Naive thymus-derived CD4-positive, alpha-beta T cell (primary cell): ENCODE results near the gene SFXN1. TPM values are rescaled to one million over a fixed set of nuclear protein-coding genes. Genes with fewer than 3 reads are reported as not detected.
"Not testable (repeated sequence)": the region's sequence is repeated elsewhere in the genome, so short reads cannot be mapped to it uniquely, and the experiment has no call there.

Source experiments
- ATAC-seq: fragments of 150-1000 bp; cut with Tn5 transposase; 2 replicates; pipeline ENCODE4 v1.10.0; 2021; ENCODE audit warnings: mild to moderate bottlenecking, moderate library complexity
- CTCF ChIA-PET: fragments of 350-600 bp; sonication (Branson Sonifier 250); formaldehyde crosslinking; loops from one replicate; lab custom pipeline; 2021; ENCODE audit warnings: antibody characterized with exemption; lab: Charles Lee
- POLR2A ChIA-PET: fragments of 350-600 bp; sonication (Branson Sonifier 250); formaldehyde crosslinking; loops from one replicate; lab custom pipeline; 2021; ENCODE audit warnings: antibody characterized with exemption, inconsistent platforms; lab: Charles Lee
- DNase-seq, 9 donors: peaks; one replicate each; pipeline versions ENCODE4 v3.0.0 to v3.0.0-alpha.2; 2020 to 2022; ENCODE audit warnings: mixed read lengths in 1 of 9
- H3K27ac ChIP-seq: one replicate; pipeline ENCODE4 v1.7.0; 2013; ENCODE audit warnings: mild to moderate bottlenecking, low read depth, low read length, moderate library complexity
- H3K27me3 ChIP-seq, 2 donors: one replicate each; pipeline ENCODE4 v1.7.0; 2013; ENCODE audit warnings: low read length in 2 of 2, mild to moderate bottlenecking in 2 of 2, moderate library complexity in 2 of 2; ENCODE audit not compliant: control insufficient read depth in 2 of 2, insufficient read depth in 2 of 2
- H3K36me3 ChIP-seq, 3 experiments: 1 replicate in 2 of 3; 2 replicates in 1 of 3; pipeline ENCODE4 v1.7.0; 2013; ENCODE audit warnings: low read length in 3 of 3, mild to moderate bottlenecking in 3 of 3, moderate library complexity in 1 of 3; ENCODE audit not compliant: insufficient read depth in 3 of 3, control insufficient read depth in 2 of 3
- H3K4me1 ChIP-seq, 2 donors: one replicate each; pipeline ENCODE4 v1.7.0; 2013; ENCODE audit warnings: low read length in 2 of 2, mild to moderate bottlenecking in 2 of 2, moderate library complexity in 1 of 2; ENCODE audit not compliant: control insufficient read depth in 2 of 2, insufficient read depth in 2 of 2
- H3K4me3 ChIP-seq: 2 replicates; pipeline ENCODE4 v1.7.0; 2013; ENCODE audit warnings: mild to moderate bottlenecking, low read length
- H3K9me3 ChIP-seq, 3 experiments: 1 replicate in 2 of 3; 2 replicates in 1 of 3; pipeline ENCODE4 v1.7.0; 2013; ENCODE audit warnings: low read length in 3 of 3; ENCODE audit not compliant: control insufficient read depth in 2 of 3
- H3K27ac Mint-ChIP-seq, 9 donors: one replicate each; pipeline ENCODE4 v1.8.0; 2020 to 2022; ENCODE audit warnings: mixed read lengths in 9 of 9, mild to moderate bottlenecking in 8 of 9, moderate library complexity in 5 of 9, inconsistent platforms in 2 of 9
- H3K27me3 Mint-ChIP-seq, 5 donors: one replicate each; pipeline ENCODE4 v1.8.0; 2021 to 2022; ENCODE audit warnings: mixed read lengths in 5 of 5, mild to moderate bottlenecking in 1 of 5
- H3K36me3 Mint-ChIP-seq, 5 donors: one replicate each; pipeline ENCODE4 v1.8.0; 2020 to 2022; ENCODE audit warnings: mixed read lengths in 5 of 5, mild to moderate bottlenecking in 3 of 5, inconsistent platforms in 1 of 5
- H3K4me1 Mint-ChIP-seq, 7 donors: one replicate each; pipeline ENCODE4 v1.8.0; 2020 to 2022; ENCODE audit warnings: mixed read lengths in 7 of 7, mild to moderate bottlenecking in 3 of 7, inconsistent platforms in 1 of 7
- H3K4me3 Mint-ChIP-seq, 10 donors: one replicate each; pipeline ENCODE4 v1.8.0; 2020 to 2022; ENCODE audit warnings: mild to moderate bottlenecking in 10 of 10, mixed read lengths in 10 of 10, moderate library complexity in 6 of 10, inconsistent platforms in 2 of 10
- H3K9me3 Mint-ChIP-seq, 11 donors: one replicate each; pipeline ENCODE4 v1.8.0; 2020 to 2022; ENCODE audit warnings: mixed read lengths in 11 of 11, mild to moderate bottlenecking in 4 of 11, inconsistent platforms in 1 of 11, moderate library complexity in 1 of 11
- intact Hi-C, 2 donors: fragments of 100-400 bp; cut with micrococcal nuclease; formaldehyde crosslinking; loops; one replicate each; pipeline ENCODE4 v1.15.1; 2023
- polyA plus RNA-seq, 2 donors: library from polyadenylated mRNA; unstranded; fragments of 300-500 nt; fragmentation: Illumina TruSeq; gene quantifications; one replicate each; pipeline ENCODE4 v1.2.3, GENCODE V29; 2021
- total RNA-seq, 6 experiments: library from RNA in 5 of 6; stranded (reverse) in 5 of 6; gene quantifications; 1 replicate in 5 of 6; 2 replicates in 1 of 6; pipeline ENCODE4 v1.2.3 and lab custom pipeline; 2021 to 2026

The SFXN1 gene
- total and polyA plus RNA-seq, 7 experiments from 2014 or later = 40.2 to 177 (median 88.8) TPM

GRCh38 chr5:175493726-175494125, 15.4 kb downstream of the SFXN1 start:
- Histone ChIP-seq H3K4me3 (no peak overlapping the region), H3K9me3 (no peaks in the 10 kb centered on the region), H3K27me3 (no peaks in the 10 kb centered on the region), H3K27ac (no peak overlapping the region), H3K36me3 (peaks cover 18 to 78% (median 28%) of the 10 kb centered on the region in 3 experiments), H3K4me1 (peaks cover 6% of the 10 kb centered on the region in 2 donors)
- Mint-ChIP-seq H3K4me3 (no peak overlapping the region), H3K9me3 (peaks cover 0 to 1% (median 0%) of the 10 kb centered on the region in 11 donors), H3K27ac (peak overlapping the region in 2 of 9 donors; percentile 51 to 53), H3K4me1 (peaks cover 30 to 58% (median 50%) of the 10 kb centered on the region in 7 donors), H3K27me3 (no peaks in the 10 kb centered on the region), H3K36me3 (peaks cover 10 to 44% (median 33%) of the 10 kb centered on the region in 5 donors)
- intact Hi-C loops = no loop called here
- DNase-seq = no peak
- ATAC-seq = no peak
- CTCF ChIA-PET = no interaction called here
- POLR2A ChIA-PET = no interaction called here

- Histone ChIP-seq H3K36me3 (peaks cover 18 to 71% (median 28%) of the 10 kb centered on the region in 3 experiments), H3K4me3 (no peak overlapping the region), H3K27ac (no peak overlapping the region), H3K9me3 (no peaks in the 10 kb centered on the region), H3K4me1 (peaks cover 2 to 4% of the 10 kb centered on the region in 2 donors), H3K27me3 (no peaks in the 10 kb centered on the region)
- Mint-ChIP-seq H3K36me3 (peaks cover 14 to 49% (median 37%) of the 10 kb centered on the region in 5 donors), H3K27me3 (no peaks in the 10 kb centered on the region), H3K27ac (peak overlapping the region; percentile 11 to 84 (median 45)), H3K4me3 (no peak overlapping the region), H3K4me1 (peaks cover 23 to 57% (median 47%) of the 10 kb centered on the region in 7 donors), H3K9me3 (peaks cover 0 to 1% (median 0%) of the 10 kb centered on the region in 11 donors)
- ATAC-seq (no peak), DNase-seq (no peak)
- ChIA-PET CTCF (interaction anchor here (0.6 kb wide), 1 partner anchor 543 kb away, joined by 3 read pairs; no protein-coding TSS in a partner anchor), POLR2A (no interaction called here)
- intact Hi-C loops = no loop called here
Measured at GRCh38 chr5:175494264-175495183, 16.2 kb downstream of the SFXN1 start.

- no peak overlapping the region for H3K4me3 Mint-ChIP-seq
- CTCF ChIA-PET = no interaction called here
- H3K27me3 ChIP-seq = no peaks in the 10 kb centered on the region
- DNase-seq (no peak), ATAC-seq (no peak)
- H3K9me3 Mint-ChIP-seq = no peaks in the 10 kb centered on the region
- H3K27ac Mint-ChIP-seq = peak overlapping the region in 7 of 9 donors; percentile 4 to 76 (median 64)
- no peak overlapping the region for H3K4me3 ChIP-seq
- peaks cover 15 to 62% (median 50%) of the 10 kb centered on the region in 5 donors for H3K36me3 Mint-ChIP-seq
- no peak overlapping the region for H3K27ac ChIP-seq
- no peaks in the 10 kb centered on the region for H3K27me3 Mint-ChIP-seq
- H3K4me1 ChIP-seq = no peaks in the 10 kb centered on the region
- POLR2A ChIA-PET = no interaction called here
- H3K4me1 Mint-ChIP-seq = peaks cover 0 to 54% (median 41%) of the 10 kb centered on the region in 7 donors
- intact Hi-C loops = no loop called here
- H3K9me3 ChIP-seq = no peaks in the 10 kb centered on the region
- H3K36me3 ChIP-seq = peaks cover 0 to 27% (median 3%) of the 10 kb centered on the region in 3 experiments
Measured at GRCh38 chr5:175501759-175502158, 23.4 kb downstream of the SFXN1 start.

- H3K27me3 ChIP-seq, H3K4me1 ChIP-seq, H3K4me3 ChIP-seq, H3K27me3 Mint-ChIP-seq, H3K9me3 ChIP-seq, H3K9me3 Mint-ChIP-seq: not testable (repeated sequence)
- ATAC-seq (peak; percentile 88), DNase-seq (peak in 8 of 9 donors; percentile 34 to 57 (median 48))
- Mint-ChIP-seq H3K4me1 (peaks cover 9 to 54% (median 32%) of the 10 kb centered on the region in 7 donors), H3K36me3 (peaks cover 9 to 49% (median 32%) of the 10 kb centered on the region in 5 donors), H3K4me3 (peak overlapping the region in 9 of 10 donors; percentile 2 to 67 (median 44)), H3K27ac (peak overlapping the region; percentile 32 to 85 (median 77))
- intact Hi-C loops = loop anchor here (1.0 kb wide), 3 partner anchors 10 to 47 kb away; no protein-coding TSS in a partner anchor
- ChIA-PET CTCF (interaction anchor here (1.1 to 1.3 kb wide), 2 partner anchors 9 to 18 kb away, joined by 3 to 5 read pairs; no protein-coding TSS in a partner anchor), POLR2A (interaction anchor here (0.6 to 1.9 kb wide), 3 partner anchors 9 to 30 kb away, joined by 3 to 5 read pairs (median 4); partner anchors contain the start of gene SFXN1)
- Histone ChIP-seq H3K36me3 (peaks cover 23 to 40% (median 32%) of the 10 kb centered on the region in 3 experiments), H3K27ac (peak overlapping the region; percentile 35)
Measured at GRCh38 chr5:175507671-175508070, 29.3 kb downstream of the SFXN1 start.

- H3K4me1 Mint-ChIP-seq = peaks cover 14 to 49% (median 32%) of the 10 kb centered on the region in 7 donors
- no peaks in the 10 kb centered on the region for H3K9me3 ChIP-seq
- no peak overlapping the region for H3K4me3 Mint-ChIP-seq
- no peaks in the 10 kb centered on the region for H3K27me3 ChIP-seq
- ATAC-seq (no peak), DNase-seq (no peak)
- ChIA-PET CTCF (interaction anchor here (0.8 kb wide), 1 partner anchor 25 kb away, joined by 4 read pairs; no protein-coding TSS in a partner anchor), POLR2A (no interaction called here)
- H3K27ac ChIP-seq = no peak overlapping the region
- peaks cover 26 to 48% (median 40%) of the 10 kb centered on the region in 3 experiments for H3K36me3 ChIP-seq
- no peak overlapping the region for H3K4me3 ChIP-seq
- intact Hi-C loops = no loop called here
- no peaks in the 10 kb centered on the region for H3K27me3 Mint-ChIP-seq
- peak overlapping the region in 3 of 9 donors; percentile 43 to 54 (median 46) for H3K27ac Mint-ChIP-seq
- H3K4me1 ChIP-seq = peaks cover 3 to 7% of the 10 kb centered on the region in 2 donors
- H3K36me3 Mint-ChIP-seq = peaks cover 9 to 55% (median 35%) of the 10 kb centered on the region in 5 donors
- H3K9me3 Mint-ChIP-seq = no peaks in the 10 kb centered on the region
Measured at GRCh38 chr5:175508896-175509295, 30.5 kb downstream of the SFXN1 start.

- peaks cover 0 to 3% (median 2%) of the 10 kb centered on the region in 11 donors for H3K9me3 Mint-ChIP-seq
- peaks cover 13 to 23% of the 10 kb centered on the region in 2 donors for H3K4me1 ChIP-seq
Measured at GRCh38 chr5:175513297-175513696, 34.9 kb downstream of the SFXN1 start.

More at GRCh38 chr5:175513297-175513696, 34.9 kb downstream of the SFXN1 start:
- ChIA-PET CTCF (no interaction called here), POLR2A (no interaction called here)
- no peak overlapping the region for H3K4me3 ChIP-seq
- peaks cover 25 to 68% (median 45%) of the 10 kb centered on the region in 7 donors for H3K4me1 Mint-ChIP-seq
- H3K27ac Mint-ChIP-seq = peak overlapping the region in 6 of 9 donors; percentile 18 to 97 (median 58)
- H3K27me3 Mint-ChIP-seq = no peaks in the 10 kb centered on the region
- H3K9me3 ChIP-seq = no peaks in the 10 kb centered on the region
- ATAC-seq = no peak
- no peaks in the 10 kb centered on the region for H3K27me3 ChIP-seq
- DNase-seq = no peak
- peaks cover 26 to 68% (median 40%) of the 10 kb centered on the region in 3 experiments for H3K36me3 ChIP-seq
- peaks cover 11 to 71% (median 58%) of the 10 kb centered on the region in 5 donors for H3K36me3 Mint-ChIP-seq
- H3K27ac ChIP-seq = no peak overlapping the region
- intact Hi-C loops = no loop called here
- H3K4me3 Mint-ChIP-seq = no peak overlapping the region
